Naive thymus-derived CD4-positive, alpha-beta T cell (primary cell): ENCODE measurements around the gene C20orf173. TPM values are rescaled to one million over a fixed set of nuclear protein-coding genes. Genes with fewer than 3 reads are reported as not detected.

Source experiments
- ATAC-seq: fragments of 150-1000 bp; cut with Tn5 transposase; 2 replicates; pipeline ENCODE4 v1.10.0; 2021; ENCODE audit warnings: mild to moderate bottlenecking, moderate library complexity
- CTCF ChIA-PET: fragments of 350-600 bp; sonication (Branson Sonifier 250); formaldehyde crosslinking; loops from one replicate; lab custom pipeline; 2021; ENCODE audit warnings: antibody characterized with exemption; lab: Charles Lee
- POLR2A ChIA-PET: fragments of 350-600 bp; sonication (Branson Sonifier 250); formaldehyde crosslinking; loops from one replicate; lab custom pipeline; 2021; ENCODE audit warnings: antibody characterized with exemption, inconsistent platforms; lab: Charles Lee
- DNase-seq, 9 donors: peaks; one replicate each; pipeline versions ENCODE4 v3.0.0 to v3.0.0-alpha.2; 2020 to 2022; ENCODE audit warnings: mixed read lengths in 1 of 9
- H3K27ac ChIP-seq: one replicate; pipeline ENCODE4 v1.7.0; 2013; ENCODE audit warnings: mild to moderate bottlenecking, low read depth, low read length, moderate library complexity
- H3K27me3 ChIP-seq, 2 donors: one replicate each; pipeline ENCODE4 v1.7.0; 2013; ENCODE audit warnings: low read length in 2 of 2, mild to moderate bottlenecking in 2 of 2, moderate library complexity in 2 of 2; ENCODE audit not compliant: control insufficient read depth in 2 of 2, insufficient read depth in 2 of 2
- H3K36me3 ChIP-seq, 3 experiments: 1 replicate in 2 of 3; 2 replicates in 1 of 3; pipeline ENCODE4 v1.7.0; 2013; ENCODE audit warnings: low read length in 3 of 3, mild to moderate bottlenecking in 3 of 3, moderate library complexity in 1 of 3; ENCODE audit not compliant: insufficient read depth in 3 of 3, control insufficient read depth in 2 of 3
- H3K4me1 ChIP-seq, 2 donors: one replicate each; pipeline ENCODE4 v1.7.0; 2013; ENCODE audit warnings: low read length in 2 of 2, mild to moderate bottlenecking in 2 of 2, moderate library complexity in 1 of 2; ENCODE audit not compliant: control insufficient read depth in 2 of 2, insufficient read depth in 2 of 2
- H3K4me3 ChIP-seq: 2 replicates; pipeline ENCODE4 v1.7.0; 2013; ENCODE audit warnings: mild to moderate bottlenecking, low read length
- H3K9me3 ChIP-seq, 3 experiments: 1 replicate in 2 of 3; 2 replicates in 1 of 3; pipeline ENCODE4 v1.7.0; 2013; ENCODE audit warnings: low read length in 3 of 3; ENCODE audit not compliant: control insufficient read depth in 2 of 3
- H3K27ac Mint-ChIP-seq, 9 donors: one replicate each; pipeline ENCODE4 v1.8.0; 2020 to 2022; ENCODE audit warnings: mixed read lengths in 9 of 9, mild to moderate bottlenecking in 8 of 9, moderate library complexity in 5 of 9, inconsistent platforms in 2 of 9
- H3K27me3 Mint-ChIP-seq, 5 donors: one replicate each; pipeline ENCODE4 v1.8.0; 2021 to 2022; ENCODE audit warnings: mixed read lengths in 5 of 5, mild to moderate bottlenecking in 1 of 5
- H3K36me3 Mint-ChIP-seq, 5 donors: one replicate each; pipeline ENCODE4 v1.8.0; 2020 to 2022; ENCODE audit warnings: mixed read lengths in 5 of 5, mild to moderate bottlenecking in 3 of 5, inconsistent platforms in 1 of 5
- H3K4me1 Mint-ChIP-seq, 7 donors: one replicate each; pipeline ENCODE4 v1.8.0; 2020 to 2022; ENCODE audit warnings: mixed read lengths in 7 of 7, mild to moderate bottlenecking in 3 of 7, inconsistent platforms in 1 of 7
- H3K4me3 Mint-ChIP-seq, 10 donors: one replicate each; pipeline ENCODE4 v1.8.0; 2020 to 2022; ENCODE audit warnings: mild to moderate bottlenecking in 10 of 10, mixed read lengths in 10 of 10, moderate library complexity in 6 of 10, inconsistent platforms in 2 of 10
- H3K9me3 Mint-ChIP-seq, 11 donors: one replicate each; pipeline ENCODE4 v1.8.0; 2020 to 2022; ENCODE audit warnings: mixed read lengths in 11 of 11, mild to moderate bottlenecking in 4 of 11, inconsistent platforms in 1 of 11, moderate library complexity in 1 of 11
- intact Hi-C, 2 donors: fragments of 100-400 bp; cut with micrococcal nuclease; formaldehyde crosslinking; loops; one replicate each; pipeline ENCODE4 v1.15.1; 2023
- polyA plus RNA-seq, 2 donors: library from polyadenylated mRNA; unstranded; fragments of 300-500 nt; fragmentation: Illumina TruSeq; gene quantifications; one replicate each; pipeline ENCODE4 v1.2.3, GENCODE V29; 2021
- total RNA-seq, 6 experiments: library from RNA in 5 of 6; stranded (reverse) in 5 of 6; gene quantifications; 1 replicate in 5 of 6; 2 replicates in 1 of 6; pipeline ENCODE4 v1.2.3 and lab custom pipeline; 2021 to 2026

C20orf173 gene
- total and polyA plus RNA-seq, 7 experiments from 2014 or later = not detected

DNA sequence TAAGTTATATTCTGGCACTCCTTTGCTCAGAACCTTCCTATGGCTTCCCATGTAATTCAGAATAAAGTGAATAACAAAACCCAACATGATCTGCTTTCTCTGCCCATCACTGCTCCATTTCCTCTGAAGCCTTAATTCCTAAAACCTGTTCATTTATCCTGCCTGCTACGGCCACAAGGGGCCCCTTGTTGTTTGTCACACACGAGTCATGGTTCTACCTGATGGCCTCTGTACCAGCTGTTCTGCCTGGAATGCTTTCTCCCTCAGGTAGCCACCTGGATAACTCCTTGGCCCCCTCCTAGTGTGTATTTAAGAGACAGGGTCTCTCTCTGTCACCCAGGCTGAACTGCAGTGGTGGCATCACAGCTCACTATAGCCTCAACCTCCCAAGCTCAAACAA lies 39.2 kb upstream of the C20orf173 start:
- Mint-ChIP-seq H3K27ac (peak overlapping the region in 1 of 9 donors; percentile 48), H3K4me1 (peaks cover 0 to 3% (median 0%) of the 10 kb centered on the region in 7 donors), H3K9me3 (peaks cover 2 to 20% (median 6%) of the 10 kb centered on the region in 11 donors), H3K4me3 (no peak overlapping the region), H3K36me3 (peaks cover 3 to 5% (median 4%) of the 10 kb centered on the region in 5 donors), H3K27me3 (peaks cover 0 to 8% (median 0%) of the 10 kb centered on the region in 5 donors)
- Histone ChIP-seq H3K27ac (no peak overlapping the region), H3K27me3 (no peaks in the 10 kb centered on the region), H3K4me3 (no peak overlapping the region), H3K9me3 (no peaks in the 10 kb centered on the region), H3K36me3 (no peaks in the 10 kb centered on the region), H3K4me1 (no peaks in the 10 kb centered on the region)
- intact Hi-C loops = no loop called here
- DNase-seq (no peak), ATAC-seq (no peak)
- ChIA-PET CTCF (no interaction called here), POLR2A (no interaction called here)

DNA sequence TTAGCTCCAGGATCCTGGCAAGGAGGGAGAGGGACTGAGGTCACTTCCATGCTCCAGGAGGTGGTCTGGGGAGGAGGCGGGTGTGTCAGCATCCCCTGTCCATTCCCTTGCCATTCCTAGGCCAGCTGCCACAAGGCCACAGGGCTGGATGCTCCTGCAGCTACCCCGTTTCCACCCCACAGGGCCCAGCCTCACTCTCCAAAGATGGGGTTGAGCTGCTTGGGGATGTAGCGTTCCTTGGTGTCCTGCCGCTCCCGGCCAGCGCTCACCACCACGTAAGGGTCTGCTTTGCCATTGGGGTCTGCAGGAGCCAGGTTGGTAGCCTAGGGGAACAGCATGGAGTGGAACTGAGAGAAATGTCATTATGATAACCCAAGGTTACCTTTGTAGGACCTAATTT lies 35.5 kb upstream of the C20orf173 start:
- no peaks in the 10 kb centered on the region for H3K9me3 ChIP-seq
- intact Hi-C loops = no loop called here
- Mint-ChIP-seq H3K27ac (peak overlapping the region in 1 of 9 donors; percentile 62), H3K4me3 (no peak overlapping the region), H3K4me1 (peaks cover 0 to 3% (median 0%) of the 10 kb centered on the region in 7 donors), H3K9me3 (no peaks in the 10 kb centered on the region), H3K36me3 (no peaks in the 10 kb centered on the region), H3K27me3 (peaks cover 0 to 6% (median 0%) of the 10 kb centered on the region in 5 donors)
- DNase-seq = no peak
- ChIA-PET CTCF (no interaction called here), POLR2A (no interaction called here)
- H3K4me3 ChIP-seq = no peak overlapping the region
- no peaks in the 10 kb centered on the region for H3K4me1 ChIP-seq
- no peak for ATAC-seq
- H3K27ac ChIP-seq = no peak overlapping the region
- no peaks in the 10 kb centered on the region for H3K27me3 ChIP-seq
- no peaks in the 10 kb centered on the region for H3K36me3 ChIP-seq

DNA sequence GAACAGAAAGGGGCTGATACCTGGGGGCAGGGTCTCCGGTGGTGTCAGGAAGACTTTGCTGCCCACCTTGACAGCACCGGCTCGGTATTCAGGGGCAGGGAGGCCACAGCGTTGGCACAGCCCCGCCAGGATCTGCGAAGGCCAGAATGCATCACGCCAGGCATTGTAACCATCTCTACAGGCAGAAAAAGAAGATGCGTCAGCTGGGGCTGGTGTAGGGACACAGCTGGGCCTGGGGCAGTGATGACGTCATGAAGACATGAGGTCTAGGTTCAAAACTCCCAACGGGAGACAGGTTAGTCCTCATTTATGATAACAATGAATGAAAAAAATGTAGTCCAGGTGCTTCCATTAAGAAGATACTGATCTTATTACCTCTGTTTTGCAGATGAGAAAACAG lies 34.4 kb upstream of the C20orf173 start:
- POLR2A ChIA-PET = interaction anchor here (0.6 kb wide), 1 partner anchor 16 kb away, joined by 3 read pairs; no protein-coding TSS in a partner anchor

DNA sequence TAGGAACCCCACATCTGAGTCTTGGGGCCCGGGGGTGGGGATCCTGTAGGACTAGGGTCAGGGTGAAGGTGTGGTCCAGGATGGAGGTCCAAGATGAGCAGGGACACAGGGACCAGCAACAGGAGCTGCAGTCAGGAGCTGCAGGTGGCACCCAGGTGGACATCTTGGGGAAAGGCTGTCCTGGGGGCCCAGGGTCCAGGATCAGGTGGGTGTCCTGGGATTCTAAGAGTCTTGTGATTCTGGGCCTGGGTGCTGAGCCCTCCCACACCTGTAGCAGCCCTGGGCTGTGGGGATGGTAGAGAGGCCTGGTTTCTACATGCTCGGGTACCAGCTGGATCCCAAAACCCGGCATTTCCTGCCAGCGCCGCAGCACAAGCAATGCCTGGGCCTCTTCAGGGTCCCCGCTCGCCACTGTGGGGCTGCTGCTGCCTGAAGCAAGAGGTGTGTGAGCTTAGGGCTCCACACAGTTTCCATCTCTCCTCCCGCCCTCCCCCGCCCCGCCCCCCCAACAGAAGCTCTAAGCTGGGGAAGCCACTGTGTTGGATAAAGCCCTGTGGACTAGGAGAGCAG lies 33.2 kb upstream of the C20orf173 start:
- no peak overlapping the region for H3K4me3 Mint-ChIP-seq
- ChIA-PET POLR2A (interaction anchor here (0.5 kb wide), 1 partner anchor 353 kb away, joined by 3 read pairs; no protein-coding TSS in a partner anchor), CTCF (interaction anchor here (0.7 kb wide), 1 partner anchor 304 kb away, joined by 4 read pairs; no protein-coding TSS in a partner anchor)
- no peaks in the 10 kb centered on the region for H3K27me3 ChIP-seq
- DNase-seq = no peak
- no peaks in the 10 kb centered on the region for H3K9me3 Mint-ChIP-seq
- no peak for ATAC-seq
- no peak overlapping the region for H3K27ac Mint-ChIP-seq
- peaks cover 0 to 4% (median 0%) of the 10 kb centered on the region in 5 donors for H3K27me3 Mint-ChIP-seq
- H3K9me3 ChIP-seq = no peaks in the 10 kb centered on the region
- H3K4me3 ChIP-seq = no peak overlapping the region
- no peaks in the 10 kb centered on the region for H3K4me1 Mint-ChIP-seq
- intact Hi-C loops = no loop called here
- no peak overlapping the region for H3K27ac ChIP-seq
- peaks cover 0 to 9% (median 0%) of the 10 kb centered on the region in 5 donors for H3K36me3 Mint-ChIP-seq
- no peaks in the 10 kb centered on the region for H3K4me1 ChIP-seq
- H3K36me3 ChIP-seq = peaks cover 0 to 14% (median 0%) of the 10 kb centered on the region in 3 experiments

More for the DNA sequence above, 34.4 kb upstream of the C20orf173 start:
- H3K4me3 Mint-ChIP-seq = no peak overlapping the region
- Histone ChIP-seq H3K9me3 (no peaks in the 10 kb centered on the region), H3K27me3 (no peaks in the 10 kb centered on the region), H3K4me3 (no peak overlapping the region), H3K27ac (no peak overlapping the region), H3K4me1 (no peaks in the 10 kb centered on the region), H3K36me3 (peaks cover 0 to 9% (median 0%) of the 10 kb centered on the region in 3 experiments)
- intact Hi-C loops = no loop called here
- ATAC-seq = no peak
- no peak for DNase-seq
- peaks cover 0 to 6% (median 0%) of the 10 kb centered on the region in 5 donors for H3K27me3 Mint-ChIP-seq
- no peaks in the 10 kb centered on the region for H3K9me3 Mint-ChIP-seq
- H3K27ac Mint-ChIP-seq = no peak overlapping the region
- CTCF ChIA-PET = interaction anchor here (0.5 to 0.6 kb wide), 2 partner anchors 56 to 121 kb away, joined by 3 read pairs; no protein-coding TSS in a partner anchor
- H3K36me3 Mint-ChIP-seq = no peaks in the 10 kb centered on the region
- H3K4me1 Mint-ChIP-seq = peaks cover 0 to 3% (median 0%) of the 10 kb centered on the region in 7 donors

DNA sequence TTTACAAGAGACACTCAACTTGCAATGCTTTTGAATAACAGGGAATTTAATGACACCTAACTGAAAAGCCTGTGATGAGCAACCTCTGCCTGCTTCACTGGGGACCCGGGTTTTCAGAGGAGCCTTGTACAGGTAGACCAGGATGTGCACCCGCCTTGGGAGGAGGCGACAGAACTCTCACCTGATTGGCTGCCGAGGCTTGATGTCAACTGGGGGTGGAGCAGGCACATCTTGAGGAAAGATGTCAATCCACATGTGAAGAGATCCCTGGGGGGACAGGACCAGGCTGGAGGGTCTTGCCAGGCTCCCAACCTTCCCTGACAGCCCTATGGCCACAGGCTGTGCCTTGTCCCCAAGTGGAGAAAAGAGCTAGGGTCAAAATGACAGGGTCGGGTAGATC lies 32.2 kb upstream of the C20orf173 start:
- no peak overlapping the region for H3K4me3 ChIP-seq
- ATAC-seq (no peak), DNase-seq (no peak)
- no peak overlapping the region for H3K27ac ChIP-seq
- intact Hi-C loops = loop anchor here in 1 of 2 donors (1.0 kb wide), 1 partner anchor 323 kb away; no protein-coding TSS in a partner anchor
- Mint-ChIP-seq H3K9me3 (no peaks in the 10 kb centered on the region), H3K4me1 (no peaks in the 10 kb centered on the region), H3K27me3 (no peaks in the 10 kb centered on the region), H3K27ac (peak overlapping the region in 1 of 9 donors; percentile 9), H3K36me3 (peaks cover 0 to 13% (median 0%) of the 10 kb centered on the region in 5 donors), H3K4me3 (no peak overlapping the region)
- no peaks in the 10 kb centered on the region for H3K4me1 ChIP-seq
- peaks cover 0 to 24% (median 0%) of the 10 kb centered on the region in 3 experiments for H3K36me3 ChIP-seq
- ChIA-PET POLR2A (no interaction called here), CTCF (interaction anchor here (0.6 to 0.7 kb wide), 3 partner anchors 15 to 275 kb away, joined by 3 to 7 read pairs (median 4); partner anchors contain the start of gene SPAG4)
- H3K27me3 ChIP-seq = no peaks in the 10 kb centered on the region
- H3K9me3 ChIP-seq = no peaks in the 10 kb centered on the region

- Histone ChIP-seq H3K4me1 (no peaks in the 10 kb centered on the region), H3K27me3 (no peaks in the 10 kb centered on the region), H3K9me3 (no peaks in the 10 kb centered on the region), H3K27ac (no peak overlapping the region), H3K36me3 (peaks cover 0 to 28% (median 0%) of the 10 kb centered on the region in 3 experiments), H3K4me3 (no peak overlapping the region)
- DNase-seq (peak in 5 of 9 donors; percentile 14 to 23 (median 16)), ATAC-seq (peak; percentile 65)
- H3K27ac Mint-ChIP-seq = peak overlapping the region in 1 of 9 donors; percentile 9
- intact Hi-C loops = loop anchor here in 1 of 2 donors (1.0 kb wide), 1 partner anchor 323 kb away; no protein-coding TSS in a partner anchor
- no peaks in the 10 kb centered on the region for H3K4me1 Mint-ChIP-seq
- ChIA-PET POLR2A (no interaction called here), CTCF (interaction anchor here (0.7 kb wide), 1 partner anchor 54 kb away, joined by 7 read pairs; the partner anchor contains the start of gene SPAG4)
- no peak overlapping the region for H3K4me3 Mint-ChIP-seq
- H3K27me3 Mint-ChIP-seq = no peaks in the 10 kb centered on the region
- peaks cover 0 to 16% (median 0%) of the 10 kb centered on the region in 5 donors for H3K36me3 Mint-ChIP-seq
- H3K9me3 Mint-ChIP-seq = no peaks in the 10 kb centered on the region
Measured at GRCh38 chr20:35561268-35561667, 31.8 kb upstream of the C20orf173 start.
